ENCODE data around the gene CDK1. TPM values are rescaled to one million over a fixed set of nuclear protein-coding genes. Genes with fewer than 3 reads are reported as not detected.

The CDK1 gene
- 1.5 and 1.9 TPM in 2 replicates for total RNA-seq

GRCh38 chr10:60778214-60778970, at the start of gene CDK1:
Gene CDK1, plus strand, starts transcription at chr10:60778478. Its CDS starts 1,688 bp downstream, at chr10:60780166.
- DNase-seq (peak; percentile 86), ATAC-seq (ENCODE audit: low read depth) (peak; percentile 99)
- intact Hi-C loops (cut with micrococcal nuclease) = loop anchor here (1.0 to 10.0 kb wide), 6 partner anchors 47 to 871 kb away; partner anchors contain the start of gene CCDC6
- peaks cover 3% of the 10 kb centered on the region for H3K27me3 Mint-ChIP-seq
- H3K36me3 Mint-ChIP-seq (ENCODE audit: low read depth) = no peaks in the 10 kb centered on the region
- peak within 1 kb of the TSS; percentile 84 for H3K27ac Mint-ChIP-seq
- POLR2A ChIA-PET = interaction anchor here (1.3 kb wide), 1 partner anchor 872 kb away, joined by 4 read pairs; the partner anchor contains the start of gene CCDC6
- no peak for TF ChIP-seq CTCF (IDR thresholded peaks at IDR 0.05)
- peaks cover 17% of the 10 kb centered on the region for H3K4me1 Mint-ChIP-seq
- peak within 1 kb of the TSS; percentile 96 for H3K4me3 Mint-ChIP-seq
- CTCF ChIA-PET = interaction anchor here (1.1 to 1.4 kb wide), 2 partner anchors 9 to 17 kb away, joined by 3 read pairs; no protein-coding TSS in a partner anchor
- H3K9me3 Mint-ChIP-seq = no peaks in the 10 kb centered on the region

GRCh38 chr10:60729106-60729505, 49.2 kb upstream of the CDK1 start:
- CTCF ChIA-PET = no interaction called here
- DNase-seq = no peak
- POLR2A ChIA-PET = interaction anchor here (0.8 kb wide), 1 partner anchor 10 kb away, joined by 3 read pairs; no protein-coding TSS in a partner anchor
- peak overlapping the region; percentile 18 for H3K27ac Mint-ChIP-seq
- no peak for TF ChIP-seq CTCF (IDR thresholded peaks at IDR 0.05)
- intact Hi-C loops (cut with micrococcal nuclease) = no loop called here
- H3K36me3 Mint-ChIP-seq (ENCODE audit: low read depth) = peaks cover 4% of the 10 kb centered on the region
- peaks cover 47% of the 10 kb centered on the region for H3K4me1 Mint-ChIP-seq
- no peak for ATAC-seq (ENCODE audit: low read depth)
- peaks cover 2% of the 10 kb centered on the region for H3K27me3 Mint-ChIP-seq
- no peak overlapping the region for H3K4me3 Mint-ChIP-seq
- H3K9me3 Mint-ChIP-seq = no peaks in the 10 kb centered on the region

- no peak for TF ChIP-seq CTCF (IDR thresholded peaks at IDR 0.05)
- CTCF ChIA-PET = interaction anchor here (0.7 to 1.0 kb wide), 2 partner anchors 17 to 85 kb away, joined by 3 to 4 read pairs; no protein-coding TSS in a partner anchor
- Mint-ChIP-seq H3K36me3 (ENCODE audit: low read depth) (peaks cover 4% of the 10 kb centered on the region), H3K4me3 (peak overlapping the region; percentile 93), H3K9me3 (no peaks in the 10 kb centered on the region), H3K27me3 (peaks cover 4% of the 10 kb centered on the region), H3K27ac (peak overlapping the region; percentile 78), H3K4me1 (peaks cover 47% of the 10 kb centered on the region)
- POLR2A ChIA-PET = interaction anchor here (1.7 kb wide), 1 partner anchor 16 kb away, joined by 5 read pairs; no protein-coding TSS in a partner anchor
- peak; percentile 39 for ATAC-seq (ENCODE audit: low read depth)
- no peak for DNase-seq
- intact Hi-C loops (cut with micrococcal nuclease) = loop anchor here (1.0 to 2.0 kb wide), 3 partner anchors 47 to 825 kb away; partner anchors contain the start of genes CCDC6 and CDK1
These were observed 47.0 kb upstream of the CDK1 start for GRCh38 chr10:60731134-60731885.

GRCh38 chr10:60732198-60732806, 46.0 kb upstream of the CDK1 start:
- H3K27me3 Mint-ChIP-seq = peaks cover 4% of the 10 kb centered on the region
- ChIA-PET CTCF (no interaction called here), POLR2A (interaction anchor here (1.7 kb wide), 1 partner anchor 17 kb away, joined by 5 read pairs; no protein-coding TSS in a partner anchor)
- intact Hi-C loops (cut with micrococcal nuclease) = loop anchor here (2.0 kb wide), 2 partner anchors 80 to 554 kb away; no protein-coding TSS in a partner anchor
- DNase-seq = no peak
- peaks cover 42% of the 10 kb centered on the region for H3K4me1 Mint-ChIP-seq
- H3K9me3 Mint-ChIP-seq = no peaks in the 10 kb centered on the region
- H3K36me3 Mint-ChIP-seq (ENCODE audit: low read depth) = peaks cover 4% of the 10 kb centered on the region
- ATAC-seq (ENCODE audit: low read depth) = peak; percentile 39
- peak overlapping the region; percentile 93 for H3K4me3 Mint-ChIP-seq
- no peak for TF ChIP-seq CTCF (IDR thresholded peaks at IDR 0.05)
- H3K27ac Mint-ChIP-seq = peak overlapping the region; percentile 78
